ENCODE results near the gene RPF1. TPM values are rescaled to one million over a fixed set of nuclear protein-coding genes. Genes with fewer than 3 reads are reported as not detected.

Gene RPF1
- total and polyA plus RNA-seq, 10 of the 15 experiments (the other 5 are each of a cell fraction or from before 2014, with no cell fraction given) = 37.0 to 97.5 (median 56.2) TPM

DNA sequence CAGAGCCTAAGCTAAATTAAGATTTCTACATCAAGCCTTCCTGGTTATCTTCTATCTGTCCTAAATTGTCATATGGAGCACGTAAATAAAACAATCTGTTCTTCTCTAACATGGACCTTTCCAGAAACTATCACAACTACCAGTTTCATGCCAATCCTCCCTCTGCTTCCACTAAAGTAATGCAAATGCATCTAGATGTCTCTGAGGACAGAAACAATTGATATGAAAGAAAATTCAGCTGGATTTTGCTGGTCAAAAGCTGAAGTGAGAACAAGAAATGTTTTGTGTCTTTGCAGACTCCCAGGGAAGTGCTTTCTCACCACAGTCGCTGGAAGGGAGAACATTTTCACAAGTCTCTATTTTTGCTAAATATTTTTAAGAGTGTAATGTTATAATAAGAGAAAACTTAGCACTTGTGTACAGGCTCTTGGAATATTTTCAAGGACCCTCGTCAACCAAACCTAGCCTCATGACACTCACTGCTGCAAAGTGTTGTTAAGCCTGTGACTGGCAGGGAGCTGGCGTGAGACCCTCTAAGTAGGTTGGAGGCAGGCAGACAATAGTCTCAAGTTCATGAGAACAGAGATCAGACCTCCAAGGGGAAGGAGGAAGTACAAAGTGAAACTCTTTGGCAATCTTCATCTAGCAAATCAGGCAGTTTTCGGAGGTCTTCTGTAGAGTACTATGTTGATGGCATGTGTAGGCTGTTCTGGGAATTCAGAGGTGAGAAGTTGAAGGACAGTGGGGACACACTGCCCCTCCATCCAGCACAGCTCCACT, 42.0 kb upstream of the RPF1 start:
- CTCF ChIA-PET = interaction anchor here (0.6 to 5.9 kb wide), 13 partner anchors 9 to 345 kb away, joined by 3 to 33 read pairs (median 4); no protein-coding TSS in a partner anchor
- 64% methylated on average over 5 of the region's 5 CpGs for WGBS (ENCODE audit: insufficient coverage, insufficient replicate concordance, low lambda C conversion rate, missing lambda C conversion rate)
- in situ Hi-C loops (cut with MboI) = loop anchor here (5.0 to 10.0 kb wide), 3 partner anchors 190 to 512 kb away; no protein-coding TSS in a partner anchor
- no peak for FAIRE-seq
- Histone ChIP-seq H3K27me3 (replicated peaks in 1 of 2; ENCODE audit: control insufficient read depth in 2 of 2, insufficient read depth in 2 of 2, low read length in 1 of 2) (no peaks in the 10 kb centered on the region), H3K9me3 (replicated peaks; ENCODE audit: control insufficient read depth, insufficient read depth, low read length) (no peaks in the 10 kb centered on the region), H3K4me3 (no peak overlapping the region), H3K27ac (ENCODE audit: control insufficient read depth, insufficient read depth) (no peak overlapping the region), H3K4me2 (ENCODE audit: control insufficient read depth, insufficient read depth) (peak overlapping the region; percentile 23; the same call in 1 of the 2 replicates), H2AFZ (ENCODE audit: control insufficient read depth, low read depth, low read length) (peak overlapping the region; percentile 25), H3K79me2 (ENCODE audit: control insufficient read depth, insufficient read depth, low read length) (no peaks in the 10 kb centered on the region), H3K36me3 (ENCODE audit: control insufficient read depth in 2 of 2, insufficient read depth in 2 of 2, low read length in 1 of 2) (no peaks in the 10 kb centered on the region), H3K9ac (ENCODE audit: control insufficient read depth, insufficient read depth, low read length) (no peak overlapping the region), H4K20me1 (ENCODE audit: control insufficient read depth, insufficient read depth) (no peaks in the 10 kb centered on the region), H3K4me1 (ENCODE audit: control insufficient read depth, insufficient read depth, low read length) (peaks cover 5% of the 10 kb centered on the region)
- RAD21 ChIA-PET (ENCODE audit: unreplicated experiment) = interaction anchor here (0.8 to 1.5 kb wide), 5 partner anchors 69 to 316 kb away, joined by 3 to 6 read pairs (median 4); partner anchors contain the start of genes GNG5 and SPATA1
- ATAC-seq = peak; percentile 36
- intact Hi-C loops (cut with micrococcal nuclease; ENCODE audit: unreplicated experiment) = loop anchor here (5.0 kb wide), 2 partner anchors 335 to 505 kb away; no protein-coding TSS in a partner anchor
- SMC1A ChIA-PET (ENCODE audit: uncharacterized antibody, unreplicated experiment) = interaction anchor here (0.6 to 2.4 kb wide), 10 partner anchors 10 to 316 kb away, joined by 3 to 7 read pairs (median 4); partner anchors contain the start of gene RPF1
- POLR2A ChIA-PET = no interaction called here
- TF ChIP-seq RAD21 (IDR thresholded peaks at IDR 0.05; ENCODE audit: insufficient read depth, low read depth, low read length) = no peak
- no peak for TF ChIP-seq KAT2A (conservative IDR thresholded peaks at IDR 0.05; ENCODE audit: control insufficient read depth, low read depth, low read length)
- TF ChIP-seq GABPA (IDR thresholded peaks at IDR 0.05; ENCODE audit: low read depth) = no peak
- TF ChIP-seq, protein P1, sequence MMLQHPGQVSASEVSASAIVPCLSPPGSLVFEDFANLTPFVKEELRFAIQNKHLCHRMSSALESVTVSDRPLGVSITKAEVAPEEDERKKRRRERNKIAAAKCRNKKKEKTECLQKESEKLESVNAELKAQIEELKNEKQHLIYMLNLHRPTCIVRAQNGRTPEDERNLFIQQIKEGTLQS (IDR thresholded peaks at IDR 0.05; ENCODE audit: borderline replicate concordance, extremely low read depth, low read depth, low read length) = no peak
- TF ChIP-seq POLR2AphosphoS2 (IDR thresholded peaks at IDR 0.05; ENCODE audit: low read depth, low read length) = no peak
- no peak for TF ChIP-seq TAF1 (IDR thresholded peaks at IDR 0.05; ENCODE audit: borderline replicate concordance, low read depth, low read length)
- TF ChIP-seq, protein P2, sequence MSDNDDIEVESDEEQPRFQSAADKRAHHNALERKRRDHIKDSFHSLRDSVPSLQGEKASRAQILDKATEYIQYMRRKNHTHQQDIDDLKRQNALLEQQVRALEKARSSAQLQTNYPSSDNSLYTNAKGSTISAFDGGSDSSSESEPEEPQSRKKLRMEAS (IDR thresholded peaks at IDR 0.05; ENCODE audit: low read depth, low read length) = no peak
- no peak for TF ChIP-seq POLR2A (IDR thresholded peaks at IDR 0.05; ENCODE audit: low read depth, low read length)
- TF ChIP-seq NFXL1 (IDR thresholded peaks at IDR 0.05; ENCODE audit: borderline replicate concordance) = no peak
- BruUV-seq (replicated peaks) = no TSS peak
- no peak for DNase-seq (ENCODE audit: low read depth, low spot score)

All from GM12878 (cell line).